Lung (tissue), 12 donors: ENCODE measurements around the gene YWHAQ. TPM values are rescaled to one million over a fixed set of nuclear protein-coding genes. Genes with fewer than 3 reads are reported as not detected.
"Not testable (repeated sequence)": the region's sequence is repeated elsewhere in the genome, so short reads cannot be mapped to it uniquely, and the experiment has no call there.

ENCODE experiments used
- ATAC-seq: fragments of 200-7000 bp; cut with Tn5 transposase; one replicate; pipeline ENCODE4 v1.9.1; 2020; ENCODE audit warnings: moderate number of reproducible peaks; ENCODE audit not compliant: insufficient read depth, low FRiP score
- DNase-seq, 3 donors: peaks; one replicate each; pipeline ENCODE4 v3.0.0-alpha.2; 2013 to 2017
- H3K27ac ChIP-seq, 2 donors: one replicate each; pipeline ENCODE4 v1.5.1; 2013; ENCODE audit warnings: mild to moderate bottlenecking in 2 of 2, moderate library complexity in 2 of 2, control low read depth in 1 of 2, inconsistent platforms in 1 of 2, low read depth in 1 of 2, low read length in 1 of 2
- H3K27me3 ChIP-seq, 3 donors: one replicate each; pipeline ENCODE4 v1.5.1; 2013; ENCODE audit warnings: low read length in 2 of 3; ENCODE audit not compliant: control insufficient read depth in 3 of 3, insufficient read depth in 3 of 3
- H3K36me3 ChIP-seq, 4 donors: one replicate each; pipeline ENCODE4 v1.5.1; 2013; ENCODE audit warnings: low read length in 4 of 4, mild to moderate bottlenecking in 1 of 4, moderate library complexity in 1 of 4; ENCODE audit not compliant: control insufficient read depth in 4 of 4, insufficient read depth in 4 of 4
- H3K4me1 ChIP-seq, 5 donors: one replicate each; pipeline ENCODE4 v1.5.1; 2013; ENCODE audit warnings: low read length in 5 of 5, mild to moderate bottlenecking in 2 of 5, moderate library complexity in 1 of 5; ENCODE audit not compliant: control insufficient read depth in 5 of 5, insufficient read depth in 5 of 5
- H3K4me3 ChIP-seq: one replicate; pipeline ENCODE4 v1.5.1; 2013; ENCODE audit warnings: mild to moderate bottlenecking, control low read depth, moderate library complexity
- H3K9ac ChIP-seq, 2 donors: one replicate each; pipeline ENCODE4 v1.5.1; 2013; ENCODE audit warnings: low read length in 2 of 2, control low read depth in 1 of 2; ENCODE audit not compliant: insufficient read depth in 1 of 2
- H3K9me3 ChIP-seq, 4 donors: one replicate each; pipeline ENCODE4 v1.5.1; 2013; ENCODE audit warnings: low read length in 3 of 4, mild to moderate bottlenecking in 1 of 4, moderate library complexity in 1 of 4; ENCODE audit not compliant: control insufficient read depth in 4 of 4, insufficient read depth in 3 of 4
- WGBS, 2 donors: extraction: QIAGEN DNeasy Blood & Tissue Kit; methylation state at CpG; one replicate each; pipeline ENCODE4 v1.1.7; 2013; 5-methylcytosine and 5-hydroxymethylcytosine counted together
- polyA plus RNA-seq, 2 donors: library from polyadenylated mRNA; stranded (reverse); fragments of 200-250 nt; gene quantifications; one replicate each; pipeline ENCODE4 v1.2.1, GENCODE V29; 2013
- total RNA-seq, 2 donors: library from RNA; depleted of rRNA in 1 of 2; stranded (reverse); fragments of >200 nt in 1 of 2; gene quantifications; one replicate each; pipeline ENCODE4 v1.2.1, GENCODE V29; 2014 to 2021
- TF ChIP-seq, protein P1 (sequence below): IDR thresholded peaks from 2 replicates; pipeline ENCODE4 v1.5.1; 2012; ENCODE audit warnings: mild to moderate bottlenecking; ENCODE audit errors: control extremely low read depth, extremely low read depth
- donor health status: control.
- donor health status: control.
- donor health status: Bipolar disorder and iron deficiency.
- donor health status: healthy.
- donor health status: DM: yes; HTN: yes; CAD: no.

Gene YWHAQ
- total and polyA plus RNA-seq, 4 donors: 94.6 to 275 (median 222) TPM

DNA sequence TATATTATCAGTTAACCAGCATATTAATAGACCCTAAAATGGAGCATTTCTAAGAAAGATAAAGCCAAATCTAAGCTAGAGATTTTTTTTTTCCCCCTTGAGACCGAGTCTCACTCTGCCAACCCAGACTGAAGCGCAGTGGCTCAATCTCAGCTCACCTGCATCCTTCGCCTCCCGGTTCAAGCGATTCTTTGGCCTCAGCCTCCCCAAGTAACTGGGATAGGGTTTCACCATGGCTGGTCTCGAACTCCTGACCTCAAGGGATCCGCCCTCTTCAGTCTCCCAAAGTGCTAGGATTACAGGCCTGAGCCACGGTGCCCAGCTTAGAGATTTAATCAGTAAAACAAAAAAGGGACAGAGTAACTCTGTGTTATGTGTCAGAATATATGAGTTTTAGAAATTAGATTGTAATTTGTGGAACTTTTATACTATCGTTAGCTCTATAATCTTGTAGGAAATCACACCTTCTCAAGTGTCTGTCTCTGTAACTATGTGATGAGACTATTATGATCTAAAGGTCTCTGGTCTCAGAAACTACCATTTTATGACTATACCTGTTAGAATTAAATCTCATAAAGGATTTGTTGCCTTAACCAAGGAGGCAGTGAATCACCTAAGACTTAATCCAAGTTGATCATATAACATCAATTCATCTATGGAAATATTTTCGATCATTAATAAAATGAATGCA, 34.0 kb downstream of the YWHAQ start:
- ATAC-seq: no peak
- Histone ChIP-seq H3K4me1 (peaks cover 0 to 12% (median 0%) of the 10 kb centered on the region in 5 donors), H3K27me3 (no peaks in the 10 kb centered on the region), H3K36me3 (peaks cover 3 to 35% (median 21%) of the 10 kb centered on the region in 4 donors), H3K27ac (no peak overlapping the region), H3K9me3 (peaks cover 0 to 14% (median 7%) of the 10 kb centered on the region in 4 donors), H3K9ac (no peak overlapping the region), H3K4me3 (no peak overlapping the region)
- DNase-seq: no peak
- 94 to 97% methylated on average over 10 of the region's 10 CpGs for WGBS, 2 donors
- TF ChIP-seq, protein P1, sequence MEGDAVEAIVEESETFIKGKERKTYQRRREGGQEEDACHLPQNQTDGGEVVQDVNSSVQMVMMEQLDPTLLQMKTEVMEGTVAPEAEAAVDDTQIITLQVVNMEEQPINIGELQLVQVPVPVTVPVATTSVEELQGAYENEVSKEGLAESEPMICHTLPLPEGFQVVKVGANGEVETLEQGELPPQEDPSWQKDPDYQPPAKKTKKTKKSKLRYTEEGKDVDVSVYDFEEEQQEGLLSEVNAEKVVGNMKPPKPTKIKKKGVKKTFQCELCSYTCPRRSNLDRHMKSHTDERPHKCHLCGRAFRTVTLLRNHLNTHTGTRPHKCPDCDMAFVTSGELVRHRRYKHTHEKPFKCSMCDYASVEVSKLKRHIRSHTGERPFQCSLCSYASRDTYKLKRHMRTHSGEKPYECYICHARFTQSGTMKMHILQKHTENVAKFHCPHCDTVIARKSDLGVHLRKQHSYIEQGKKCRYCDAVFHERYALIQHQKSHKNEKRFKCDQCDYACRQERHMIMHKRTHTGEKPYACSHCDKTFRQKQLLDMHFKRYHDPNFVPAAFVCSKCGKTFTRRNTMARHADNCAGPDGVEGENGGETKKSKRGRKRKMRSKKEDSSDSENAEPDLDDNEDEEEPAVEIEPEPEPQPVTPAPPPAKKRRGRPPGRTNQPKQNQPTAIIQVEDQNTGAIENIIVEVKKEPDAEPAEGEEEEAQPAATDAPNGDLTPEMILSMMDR: no peak

DNA sequence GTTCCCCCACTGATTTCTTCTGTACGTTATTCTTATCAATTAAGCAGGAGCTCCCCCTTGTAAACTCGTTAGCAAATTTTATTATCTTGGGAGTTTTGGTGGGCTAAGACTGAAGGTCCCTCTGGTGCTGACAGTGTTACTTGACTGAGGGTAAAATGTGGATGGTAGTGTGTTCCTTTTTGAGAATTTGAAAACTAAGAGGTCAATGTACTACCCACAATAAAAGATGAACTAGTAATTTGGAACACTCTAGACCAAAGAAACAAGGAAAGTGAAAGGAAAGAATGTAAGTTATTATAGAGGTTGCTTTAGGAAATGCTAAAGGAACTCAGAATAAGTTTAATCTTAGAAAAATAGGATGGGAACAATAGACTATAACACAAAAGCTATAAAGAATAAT, 35.1 kb downstream of the YWHAQ start:
- no peak for ATAC-seq
- no peak overlapping the region for H3K27ac ChIP-seq

DNA sequence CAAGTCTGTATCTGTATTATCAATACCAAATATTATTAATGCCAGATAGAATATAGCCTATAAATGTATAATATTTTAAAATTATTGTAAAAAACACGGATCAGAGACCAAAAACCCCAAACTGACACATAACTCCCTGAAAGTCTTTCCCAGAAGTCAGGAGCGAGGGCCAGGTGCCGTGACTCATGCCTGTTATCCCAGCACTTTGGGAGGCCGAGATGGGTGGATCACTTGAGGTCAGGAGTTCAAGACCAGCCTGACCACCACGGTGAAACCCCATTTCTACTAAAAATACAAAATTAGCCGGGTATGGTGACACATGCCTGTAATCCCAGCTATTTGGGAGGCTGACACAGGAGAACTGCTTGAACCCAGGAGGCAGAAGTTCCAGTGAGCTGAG, 35.5 kb downstream of the YWHAQ start:
- not testable (repeated sequence) for ATAC-seq, DNase-seq, H3K27ac ChIP-seq, H3K27me3 ChIP-seq, H3K4me3 ChIP-seq, H3K9ac ChIP-seq
- Histone ChIP-seq H3K9me3 (peaks cover 0 to 14% (median 7%) of the 10 kb centered on the region in 4 donors), H3K36me3 (peaks cover 3 to 35% (median 21%) of the 10 kb centered on the region in 4 donors), H3K4me1 (peaks cover 0 to 15% (median 0%) of the 10 kb centered on the region in 5 donors)
- WGBS, 2 donors: 68 to 83% methylated on average over 6 of the region's 6 CpGs

More for the DNA sequence above, 35.1 kb downstream of the YWHAQ start:
- Histone ChIP-seq H3K9me3 (peaks cover 0 to 14% (median 7%) of the 10 kb centered on the region in 4 donors), H3K4me1 (peaks cover 0 to 15% (median 0%) of the 10 kb centered on the region in 5 donors), H3K4me3 (no peak overlapping the region), H3K27me3 (no peaks in the 10 kb centered on the region), H3K36me3 (peaks cover 3 to 39% (median 23%) of the 10 kb centered on the region in 4 donors), H3K9ac (no peak overlapping the region)
- DNase-seq: no peak
- TF ChIP-seq, protein P1: no peak
- WGBS, 2 donors: 64 to 72% methylated on average over 2 of the region's 2 CpGs

DNA sequence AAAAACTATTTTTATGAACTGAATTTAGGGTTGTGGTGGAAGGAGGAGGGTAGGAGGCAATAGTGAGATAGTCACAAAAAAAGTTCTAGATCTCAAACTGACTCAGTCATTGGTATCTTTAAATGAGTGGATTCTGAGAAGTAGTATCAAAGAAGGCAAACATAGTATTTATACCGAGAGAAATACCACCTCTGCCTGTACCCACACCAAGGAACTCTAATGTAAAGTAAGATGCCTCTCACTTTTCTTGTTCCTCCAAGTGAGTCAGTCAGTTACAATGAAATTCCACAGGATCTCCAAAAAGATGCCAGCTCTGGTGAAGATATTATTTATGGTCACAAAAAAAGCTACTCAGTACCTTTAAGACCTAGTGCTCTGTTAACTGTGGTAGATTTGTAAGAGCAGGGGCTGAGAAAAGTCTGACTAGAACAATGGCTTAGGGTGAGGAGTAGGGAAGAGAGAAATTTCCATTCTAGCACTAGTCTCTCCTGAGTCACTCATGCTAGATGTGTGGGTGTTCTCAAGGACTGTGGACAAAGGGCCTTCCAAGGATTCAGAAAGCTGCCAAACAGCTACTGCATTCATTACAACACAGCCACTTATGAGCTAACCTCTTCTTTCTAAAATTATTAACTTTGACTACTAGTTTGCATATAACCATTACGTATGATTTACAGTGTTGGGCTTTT, 36.3 kb downstream of the YWHAQ start:
- DNase-seq (peak in 2 of 3 donors; percentile 29 to 51), ATAC-seq (peak; percentile 90)
- H3K4me3 ChIP-seq: no peak overlapping the region
- H3K9ac ChIP-seq: no peak overlapping the region
- WGBS, 2 donors: 59 to 83% methylated on average over 2 of the region's 2 CpGs
- no peaks in the 10 kb centered on the region for H3K27me3 ChIP-seq
- H3K4me1 ChIP-seq: peaks cover 0 to 15% (median 0%) of the 10 kb centered on the region in 5 donors
- H3K9me3 ChIP-seq: peaks cover 0 to 12% (median 7%) of the 10 kb centered on the region in 4 donors
- peak overlapping the region in 1 of 2 donors; percentile 53 for H3K27ac ChIP-seq
- peaks cover 2 to 32% (median 19%) of the 10 kb centered on the region in 4 donors for H3K36me3 ChIP-seq
- TF ChIP-seq, protein P1: no peak
